ENCODE data around the gene TRERF1.

DNA sequence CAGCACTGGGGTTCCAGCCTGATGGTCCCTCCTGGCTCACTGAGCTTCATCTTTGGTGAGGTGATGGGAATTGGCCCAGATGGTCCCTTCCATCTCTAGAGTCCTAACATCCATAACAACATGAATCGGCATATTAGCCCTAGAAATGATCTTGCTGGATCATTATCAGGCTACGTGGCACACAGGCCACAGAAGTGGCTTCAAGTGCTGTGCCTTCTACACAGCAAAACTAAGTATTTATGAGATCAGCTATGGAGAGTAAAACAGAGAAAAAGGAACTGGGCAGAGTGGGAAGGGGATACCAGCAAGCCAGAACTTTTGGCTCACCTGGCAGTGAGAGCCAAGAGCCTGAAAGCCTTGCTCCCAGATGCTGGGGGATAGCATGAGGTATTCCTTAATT, 116.9 kb downstream of the TRERF1 start:
- no peak for TF ChIP-seq POLR2A (IDR thresholded peaks at IDR 0.05)
- TF ChIP-seq, protein P1, sequence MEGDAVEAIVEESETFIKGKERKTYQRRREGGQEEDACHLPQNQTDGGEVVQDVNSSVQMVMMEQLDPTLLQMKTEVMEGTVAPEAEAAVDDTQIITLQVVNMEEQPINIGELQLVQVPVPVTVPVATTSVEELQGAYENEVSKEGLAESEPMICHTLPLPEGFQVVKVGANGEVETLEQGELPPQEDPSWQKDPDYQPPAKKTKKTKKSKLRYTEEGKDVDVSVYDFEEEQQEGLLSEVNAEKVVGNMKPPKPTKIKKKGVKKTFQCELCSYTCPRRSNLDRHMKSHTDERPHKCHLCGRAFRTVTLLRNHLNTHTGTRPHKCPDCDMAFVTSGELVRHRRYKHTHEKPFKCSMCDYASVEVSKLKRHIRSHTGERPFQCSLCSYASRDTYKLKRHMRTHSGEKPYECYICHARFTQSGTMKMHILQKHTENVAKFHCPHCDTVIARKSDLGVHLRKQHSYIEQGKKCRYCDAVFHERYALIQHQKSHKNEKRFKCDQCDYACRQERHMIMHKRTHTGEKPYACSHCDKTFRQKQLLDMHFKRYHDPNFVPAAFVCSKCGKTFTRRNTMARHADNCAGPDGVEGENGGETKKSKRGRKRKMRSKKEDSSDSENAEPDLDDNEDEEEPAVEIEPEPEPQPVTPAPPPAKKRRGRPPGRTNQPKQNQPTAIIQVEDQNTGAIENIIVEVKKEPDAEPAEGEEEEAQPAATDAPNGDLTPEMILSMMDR (IDR thresholded peaks at IDR 0.05), result no peak

All from testis (tissue), 2 donors.